Stimulated activated naive CD4-positive, alpha-beta T cell treated with Interleukin-2 at 50 U/mL for 16 hours (primary cell): ENCODE data around the gene ARHGAP22.

Experiments used
- DNase-seq: peaks from one replicate; lab custom pipeline; 2025; lab: John Stamatoyannopoulos, UW

ARHGAP22 gene

DNA sequence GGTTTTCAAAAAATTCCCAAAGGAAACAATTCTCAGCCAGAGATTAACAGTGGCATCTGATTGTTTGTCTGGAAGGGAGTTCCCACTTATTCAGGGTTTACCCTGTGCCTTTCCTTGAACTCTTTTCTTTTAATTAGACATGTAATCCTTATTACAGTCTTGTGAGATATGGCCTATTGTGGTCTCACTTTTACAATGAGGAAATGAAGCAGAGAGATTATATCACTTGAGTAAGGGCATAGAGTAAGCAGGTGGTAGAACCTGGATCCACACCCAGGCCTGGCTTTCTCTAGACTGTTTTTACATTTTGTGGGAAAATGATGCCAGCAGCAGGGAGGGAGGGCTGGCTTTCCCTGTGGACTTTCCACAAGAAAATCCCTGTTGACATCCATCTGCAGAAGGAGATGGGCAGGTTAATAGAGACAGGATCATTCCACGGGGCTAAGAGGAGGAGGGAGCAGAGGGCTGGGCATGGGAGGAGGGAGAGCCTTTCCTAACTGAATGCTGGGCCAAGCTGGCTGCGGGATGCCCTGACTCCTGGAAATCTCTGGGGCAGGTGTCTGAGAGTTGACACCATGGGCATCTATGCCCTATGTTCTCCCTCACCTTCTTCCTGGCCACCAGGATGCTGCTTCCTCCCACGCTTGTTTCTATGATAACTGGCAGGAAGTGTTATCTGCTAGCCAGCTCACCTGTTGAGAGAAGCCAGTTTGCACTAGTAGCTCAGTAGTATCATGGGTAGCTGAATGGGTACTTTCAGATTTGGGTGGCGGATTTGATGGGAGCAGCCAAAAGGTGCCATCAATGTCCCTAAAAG is 28.7 kb upstream of the ARHGAP22 start:
- DNase-seq: no peak

DNA sequence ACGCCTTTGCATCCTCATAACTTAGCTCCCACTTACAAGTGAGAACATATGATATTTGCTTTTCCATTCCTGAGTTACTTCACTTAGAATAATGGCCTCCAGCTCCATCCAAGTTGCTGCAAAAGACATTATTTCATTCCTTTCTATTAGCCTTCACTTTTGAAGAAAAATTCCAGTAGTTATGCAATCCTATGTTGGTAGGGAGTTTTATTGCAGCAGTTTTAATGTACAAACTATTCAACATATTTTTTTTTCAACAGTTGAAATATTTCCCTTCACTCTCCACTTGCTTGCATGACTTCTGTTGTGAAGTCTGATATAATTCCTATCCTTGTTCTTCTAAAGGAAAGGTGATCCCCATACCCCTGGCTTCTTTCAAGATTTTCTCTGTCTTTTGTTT is 27.3 kb upstream of the ARHGAP22 start:
- DNase-seq: no peak

DNA sequence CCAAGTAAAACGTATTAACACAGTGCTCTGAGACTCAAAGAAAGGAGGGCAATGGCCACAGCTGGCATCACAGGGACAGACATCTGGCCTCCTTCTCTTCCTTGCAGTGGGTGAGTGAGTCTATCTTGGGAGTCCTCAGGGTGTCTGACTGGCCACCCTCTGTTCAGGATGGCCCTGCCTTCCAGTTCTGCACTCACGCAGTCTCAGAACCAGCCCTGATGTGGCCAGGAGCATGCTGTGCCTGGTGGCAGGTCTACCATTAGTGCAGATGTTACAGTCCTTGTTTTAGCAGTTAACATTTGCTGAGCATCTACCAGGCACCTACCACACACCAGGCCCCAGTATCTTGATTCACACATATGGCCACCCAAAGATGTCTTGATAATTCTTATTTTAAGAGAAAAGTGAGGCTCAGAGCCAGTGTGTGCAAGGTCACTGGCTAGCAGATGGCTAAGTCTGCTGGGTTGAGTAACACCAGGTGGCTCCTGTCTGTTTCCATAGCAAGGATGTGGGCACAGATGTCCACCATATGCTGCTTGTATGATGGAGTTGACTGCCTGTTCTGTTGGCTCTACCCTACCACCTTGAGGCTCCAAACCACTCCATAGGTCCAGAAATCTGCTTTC is 23.2 kb upstream of the ARHGAP22 start:
- DNase-seq: no peak

DNA sequence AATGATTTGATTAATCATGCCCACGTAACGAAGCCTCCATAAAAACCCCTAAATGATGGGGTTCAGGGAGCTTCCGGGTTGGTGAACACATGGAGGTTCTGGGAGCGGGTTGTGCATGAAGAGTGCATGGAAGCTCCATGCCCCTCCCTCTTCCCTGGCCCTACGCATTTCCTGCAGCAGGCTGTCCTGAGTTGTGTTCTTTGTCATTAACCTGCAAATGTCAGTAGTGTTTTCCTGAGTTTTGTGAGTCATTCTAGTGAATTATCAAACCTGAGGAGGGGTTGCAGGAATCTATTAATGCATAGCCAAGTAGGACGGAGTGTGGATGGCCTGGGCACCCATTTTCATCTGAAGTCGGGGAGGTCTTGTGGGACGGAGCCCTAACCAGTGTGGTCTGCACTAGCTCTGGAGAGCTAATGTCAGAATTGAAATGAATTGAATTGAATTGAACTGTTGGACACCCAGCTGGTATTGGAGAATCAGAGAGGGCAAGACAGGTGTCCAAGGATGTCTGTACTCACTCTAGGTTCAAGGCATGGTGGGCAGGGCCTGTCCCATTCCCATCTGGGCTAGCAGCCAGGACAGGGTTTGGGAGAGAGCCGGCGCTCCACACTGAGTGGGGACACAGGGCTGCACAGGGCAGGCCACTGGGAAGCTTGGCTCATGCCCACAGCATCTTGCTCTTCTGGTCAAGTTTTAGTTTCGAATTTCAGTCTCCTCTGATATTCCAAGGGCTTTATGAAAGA is 22.3 kb upstream of the ARHGAP22 start:
- DNase-seq: no peak

DNA sequence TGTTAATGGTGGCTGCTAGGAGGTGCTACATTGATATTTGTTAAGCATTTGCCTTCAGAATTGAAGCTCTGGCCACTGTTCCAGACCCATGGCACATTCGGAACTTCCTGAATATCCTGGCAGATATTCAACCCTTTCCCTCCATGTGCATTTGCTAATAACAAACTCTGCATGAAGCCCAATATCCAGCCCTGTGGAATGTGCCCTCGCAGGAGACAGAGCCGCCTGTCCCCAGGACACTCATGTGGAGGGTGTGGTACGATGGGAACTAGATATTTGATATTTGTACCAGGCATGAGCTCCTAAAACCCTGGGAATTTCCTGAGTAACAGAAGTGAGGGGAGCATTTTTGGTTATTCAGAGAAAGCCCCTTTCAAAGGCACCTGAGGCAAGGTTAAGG is 21.6 kb upstream of the ARHGAP22 start:
- no peak for DNase-seq

DNA sequence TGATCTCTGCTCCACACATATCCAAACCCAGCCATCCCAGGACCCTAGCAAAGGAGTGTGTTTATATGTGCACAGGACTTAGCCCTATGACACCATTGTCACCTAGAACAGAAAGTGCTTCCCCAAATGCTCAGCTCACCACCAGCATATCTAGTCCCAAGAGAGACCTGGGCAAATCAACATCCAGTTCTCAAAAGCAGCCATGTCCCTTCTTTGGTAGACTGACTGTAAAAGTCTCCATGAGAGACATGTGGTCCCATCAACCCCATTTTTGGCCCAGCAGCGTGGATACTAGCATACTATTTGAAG is 20.9 kb upstream of the ARHGAP22 start:
- DNase-seq: no peak

DNA sequence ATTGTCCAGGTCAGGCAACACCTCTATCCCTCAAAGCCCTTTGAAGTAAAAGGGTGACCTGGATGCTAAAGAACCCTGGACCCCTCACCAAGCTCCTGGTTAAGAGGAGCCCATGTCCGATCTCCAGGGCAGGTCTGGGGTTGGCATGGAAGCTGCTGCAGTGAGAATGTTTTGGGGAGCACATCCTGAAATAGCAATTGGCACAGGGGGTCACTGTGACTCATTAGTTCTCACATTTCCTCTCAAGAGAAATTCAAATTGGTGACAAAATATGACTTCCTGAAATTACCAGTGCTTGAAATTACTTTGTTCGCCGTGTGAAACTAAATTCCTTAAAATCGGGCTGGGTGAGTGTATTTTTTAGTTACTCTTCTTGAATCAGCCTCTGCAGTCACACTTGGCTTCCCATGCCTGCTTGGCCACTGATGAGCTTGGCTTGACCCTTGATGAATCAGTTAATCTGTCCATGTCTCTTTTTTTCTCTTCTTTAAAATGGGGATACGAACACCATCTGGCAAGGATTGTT is 18.8 kb upstream of the ARHGAP22 start:
- no peak for DNase-seq

DNA sequence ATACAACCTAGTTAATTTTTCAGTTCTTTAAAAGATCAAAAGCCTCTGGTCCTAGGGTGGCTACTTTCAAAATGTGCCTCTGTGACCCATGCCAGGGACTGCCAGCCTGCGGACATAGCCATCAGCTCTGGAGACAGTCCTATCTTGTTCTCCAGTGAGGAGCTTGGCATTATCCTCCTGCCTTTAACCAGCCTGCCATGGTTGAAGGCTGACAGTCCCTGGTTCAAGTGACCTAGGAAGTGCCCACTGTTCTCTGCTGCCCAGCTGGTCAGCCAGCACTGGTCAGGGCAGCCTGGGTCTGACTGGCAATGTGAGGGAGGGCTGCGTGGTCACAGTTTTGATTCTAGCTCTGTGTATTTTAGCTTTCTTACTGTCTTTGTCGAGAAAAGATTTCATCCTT is 18.1 kb upstream of the ARHGAP22 start:
- DNase-seq: no peak

DNA sequence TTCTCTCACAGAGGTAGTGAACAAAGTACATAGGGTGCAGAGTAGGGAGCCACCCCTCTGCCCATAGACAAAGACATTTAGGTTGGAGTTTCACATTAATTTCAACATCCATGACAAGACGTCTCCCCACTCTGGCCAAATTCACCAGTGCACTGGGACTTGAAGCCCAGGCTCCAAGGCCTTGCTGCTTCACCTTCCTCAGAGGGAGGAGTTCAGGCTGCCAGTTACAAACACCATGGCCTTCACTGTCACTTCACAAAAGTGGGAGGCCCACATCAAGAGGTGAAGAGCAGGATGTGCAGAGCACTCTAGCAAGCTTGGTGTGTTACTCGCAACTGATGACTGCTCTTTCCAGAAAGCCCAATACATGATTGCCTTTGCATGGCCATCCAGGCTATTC is 15.8 kb upstream of the ARHGAP22 start:
- DNase-seq: no peak

DNA sequence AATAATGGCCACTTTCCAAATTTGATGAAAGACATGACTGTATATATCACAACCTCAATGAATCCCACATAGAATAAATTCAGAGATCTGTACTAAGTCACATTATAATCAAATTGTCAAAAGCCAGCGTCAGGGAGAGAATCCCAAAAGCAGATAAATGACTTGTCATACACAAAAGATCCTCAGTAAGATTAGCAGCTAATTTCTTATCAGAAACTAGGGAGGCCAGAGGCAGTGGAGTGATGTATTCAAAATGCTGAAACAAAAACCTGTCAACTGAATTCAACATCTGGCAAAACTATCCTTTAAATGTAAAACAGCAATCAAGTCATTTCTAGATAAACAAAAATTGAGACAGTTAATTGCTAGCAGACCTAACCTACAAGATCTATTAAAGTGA is 11.6 kb upstream of the ARHGAP22 start:
- DNase-seq: no peak

DNA sequence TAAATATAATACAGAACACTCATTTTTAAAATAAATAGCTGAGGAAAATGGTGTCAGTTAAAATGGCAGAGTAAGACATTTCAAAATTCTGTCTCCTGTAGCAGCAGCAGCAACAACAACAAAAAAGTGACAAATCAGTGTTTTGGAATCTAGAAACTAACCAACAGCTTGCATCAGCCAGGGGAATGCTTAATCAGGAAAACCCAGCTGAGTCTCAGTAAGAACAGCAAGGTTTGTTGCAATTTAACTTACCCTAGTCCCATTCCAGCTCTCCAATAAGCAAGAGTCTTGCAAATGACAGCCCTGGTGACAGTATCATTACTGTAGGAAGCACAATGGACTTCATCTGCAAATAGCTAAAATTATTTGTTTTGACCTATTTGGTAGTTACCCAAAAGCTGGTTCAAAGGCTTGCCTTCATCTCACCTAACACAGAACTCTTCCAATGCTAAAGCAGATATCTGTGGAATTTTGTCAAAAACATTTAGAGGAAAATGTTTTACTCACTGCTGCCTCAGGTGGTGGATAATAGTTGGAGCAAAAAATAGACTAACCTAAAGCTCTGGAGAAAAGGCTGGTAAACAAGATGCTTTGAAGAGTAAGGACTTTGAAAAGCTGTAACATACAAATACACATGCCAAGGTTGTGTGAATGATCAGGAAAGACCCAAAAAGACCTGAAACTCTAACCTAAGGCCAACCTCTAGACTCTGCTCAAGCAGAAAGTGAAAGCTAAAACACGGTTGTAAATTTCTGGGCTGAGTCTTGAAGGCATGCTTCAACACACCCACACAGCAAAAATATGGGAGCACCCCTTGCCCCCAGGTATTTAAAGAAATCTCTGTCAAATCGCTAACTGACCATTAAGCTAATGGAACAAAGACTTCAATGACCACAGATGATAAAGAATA is 9.9 kb upstream of the ARHGAP22 start:
- DNase-seq: no peak

DNA sequence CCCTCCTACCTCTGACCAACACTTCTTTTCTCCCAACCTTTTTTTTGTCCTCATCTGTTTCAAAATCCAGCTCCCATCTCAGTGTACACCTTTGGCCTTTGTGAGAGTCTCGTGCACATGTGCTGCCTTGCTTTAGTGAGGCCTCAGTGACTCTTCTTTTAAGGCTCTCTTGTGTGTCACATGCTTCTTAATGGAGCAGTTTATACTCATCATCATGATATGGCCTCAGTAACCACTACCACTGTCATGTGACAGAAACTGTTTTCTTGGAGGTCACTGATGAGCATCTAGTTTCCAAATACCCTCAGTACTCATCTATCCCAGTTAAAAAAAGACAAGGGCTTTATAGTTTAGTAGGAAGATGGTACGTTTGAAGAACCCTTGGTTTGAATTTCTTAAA is 8.1 kb upstream of the ARHGAP22 start:
- no peak for DNase-seq

DNA sequence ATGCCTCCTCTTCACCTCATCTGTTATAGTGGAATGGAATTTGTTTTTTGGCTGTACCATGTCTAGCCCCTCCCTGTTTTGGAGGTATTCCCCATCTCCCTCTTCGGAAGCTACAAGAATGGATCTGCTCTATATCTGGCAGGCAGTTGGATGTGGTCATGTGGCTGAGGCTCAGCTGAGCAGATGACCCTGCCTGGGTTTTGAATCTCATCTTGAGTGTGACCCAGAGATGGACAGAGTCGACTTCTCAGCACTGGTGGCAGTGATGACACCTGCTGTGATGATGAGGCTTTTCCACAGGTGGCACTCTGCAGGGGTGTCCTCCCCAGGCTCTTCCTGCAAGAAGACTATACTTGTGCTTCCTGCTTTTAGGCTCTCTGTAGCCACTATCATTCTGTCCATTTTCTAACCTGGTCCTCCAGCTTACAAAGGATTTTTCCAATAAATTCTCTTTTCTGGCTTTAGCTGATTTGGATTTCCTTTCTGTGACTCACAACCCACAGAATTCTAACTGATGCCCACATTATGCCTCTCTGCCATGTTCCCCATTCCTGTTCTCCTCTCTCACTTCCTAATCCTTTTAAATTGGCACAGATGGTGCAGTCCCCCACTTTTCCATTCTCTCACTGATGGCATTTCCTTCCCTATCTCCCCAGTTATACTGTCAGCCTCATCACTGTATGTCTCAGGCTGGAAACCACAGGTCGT is 7.5 kb upstream of the ARHGAP22 start:
- no peak for DNase-seq

DNA sequence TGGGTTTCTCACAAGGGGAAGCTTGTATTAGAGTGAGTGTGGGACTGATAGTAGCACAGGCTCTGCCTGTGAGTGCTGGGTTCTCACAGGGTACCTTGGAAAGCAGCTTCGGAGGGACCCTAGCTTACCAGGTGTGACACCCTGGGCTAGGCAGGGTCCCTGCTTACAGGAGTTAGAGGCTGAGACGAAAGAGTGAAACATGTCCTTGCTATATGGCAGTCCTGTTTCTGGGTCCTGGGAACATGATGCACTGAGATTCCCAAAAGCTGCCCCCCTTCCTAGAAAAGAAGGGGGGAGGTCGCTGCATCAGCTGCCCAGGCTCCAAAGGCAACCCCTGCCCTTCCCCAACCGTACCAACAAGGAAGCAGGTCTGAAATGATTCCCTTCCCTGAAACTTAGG is 6.3 kb upstream of the ARHGAP22 start:
- no peak for DNase-seq

DNA sequence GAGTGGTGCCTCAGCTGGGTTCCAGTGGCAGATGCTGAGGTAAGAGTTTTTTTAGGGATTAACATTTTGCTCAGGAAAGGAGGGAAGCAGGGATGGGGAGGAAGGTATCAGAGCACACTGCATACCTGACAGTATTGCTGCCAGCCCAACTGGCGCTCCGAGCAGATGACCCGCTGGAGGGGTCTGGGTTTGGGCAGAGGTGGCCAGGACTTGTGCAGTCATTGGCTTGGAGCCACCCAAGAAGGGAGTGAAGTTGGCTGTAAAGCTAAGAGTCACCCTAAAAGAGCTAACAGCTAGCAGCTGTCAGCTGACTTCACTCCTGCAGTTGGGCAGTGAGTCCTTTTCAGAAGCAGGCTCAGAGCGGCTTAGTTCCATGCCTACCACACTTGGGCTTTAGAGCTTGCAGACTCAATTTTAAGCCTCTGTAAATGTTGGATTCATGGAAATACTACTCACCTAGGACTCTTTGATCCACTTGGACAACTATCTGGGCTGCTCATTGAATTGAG is 5.8 kb upstream of the ARHGAP22 start:
- DNase-seq: no peak

DNA sequence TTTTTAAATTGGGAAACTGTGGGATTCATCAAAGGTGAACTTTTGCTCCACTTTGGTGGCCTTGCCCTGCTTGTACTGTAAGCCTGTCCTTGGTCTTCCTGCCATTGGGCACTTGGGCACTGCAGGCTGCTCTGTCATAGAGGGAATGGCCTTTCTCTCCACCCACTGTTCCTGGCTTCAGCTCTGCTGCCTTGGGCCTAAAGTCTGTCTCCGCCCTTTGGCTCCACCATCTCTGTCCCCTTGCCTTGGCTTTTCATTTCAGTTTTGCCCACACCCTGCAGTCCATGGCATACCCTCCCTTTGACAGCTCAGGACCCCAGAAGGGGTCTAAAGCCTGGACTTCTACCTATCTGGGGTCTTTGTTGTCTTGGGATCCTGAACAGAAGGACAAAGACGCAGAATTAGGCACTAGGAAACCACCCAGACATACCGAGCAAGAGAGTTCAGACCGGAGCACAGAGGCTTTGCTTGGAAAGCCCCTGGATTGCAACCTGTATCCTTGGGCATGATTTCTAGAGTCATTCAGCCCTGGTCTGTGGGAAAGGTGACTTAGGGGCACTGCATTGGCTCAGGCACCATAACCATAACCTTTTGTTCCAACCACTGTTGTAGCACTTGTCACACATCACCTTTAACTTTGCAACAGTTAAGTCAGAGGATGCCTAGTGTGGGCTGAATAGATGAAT is 5.2 kb upstream of the ARHGAP22 start:
- no peak for DNase-seq

DNA sequence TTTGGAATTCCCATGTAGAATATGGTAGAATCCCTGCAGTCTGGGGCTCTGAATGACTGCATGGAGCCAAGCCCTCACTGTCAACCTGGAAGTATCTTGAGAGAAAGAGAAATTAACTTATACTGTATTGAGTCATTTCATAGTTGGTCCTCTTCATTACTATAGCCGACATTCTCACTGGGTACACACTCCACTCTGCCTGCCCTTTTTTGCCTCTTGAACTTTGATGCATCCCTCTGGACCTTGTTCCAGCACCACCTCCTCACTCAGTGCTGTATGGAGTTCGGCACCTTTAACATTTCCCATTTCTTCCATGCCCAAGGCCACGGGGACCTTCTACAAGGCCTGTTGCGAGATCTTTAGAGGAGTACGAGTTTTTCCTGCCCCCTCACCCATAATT is 4.6 kb upstream of the ARHGAP22 start:
- DNase-seq: no peak

DNA sequence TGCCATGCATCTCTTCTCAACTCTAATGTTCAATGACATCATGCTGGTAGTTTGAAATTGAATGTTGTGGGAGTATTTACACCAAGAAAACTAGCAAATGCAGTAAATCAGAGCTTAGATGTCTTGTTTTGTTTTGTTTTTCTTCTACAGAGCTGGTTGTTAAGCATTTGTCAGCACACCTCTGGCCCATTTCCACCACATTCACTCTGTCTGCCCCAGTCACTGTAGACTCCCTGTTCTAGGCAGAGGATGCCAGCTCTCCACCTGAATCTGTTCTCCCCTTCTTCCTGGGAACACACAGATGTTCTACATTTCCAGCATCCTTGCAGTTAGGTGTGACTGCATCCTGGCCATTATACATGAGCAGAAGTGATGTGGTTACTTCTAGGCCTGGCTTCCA is 4.1 kb upstream of the ARHGAP22 start:
- DNase-seq: no peak

DNA sequence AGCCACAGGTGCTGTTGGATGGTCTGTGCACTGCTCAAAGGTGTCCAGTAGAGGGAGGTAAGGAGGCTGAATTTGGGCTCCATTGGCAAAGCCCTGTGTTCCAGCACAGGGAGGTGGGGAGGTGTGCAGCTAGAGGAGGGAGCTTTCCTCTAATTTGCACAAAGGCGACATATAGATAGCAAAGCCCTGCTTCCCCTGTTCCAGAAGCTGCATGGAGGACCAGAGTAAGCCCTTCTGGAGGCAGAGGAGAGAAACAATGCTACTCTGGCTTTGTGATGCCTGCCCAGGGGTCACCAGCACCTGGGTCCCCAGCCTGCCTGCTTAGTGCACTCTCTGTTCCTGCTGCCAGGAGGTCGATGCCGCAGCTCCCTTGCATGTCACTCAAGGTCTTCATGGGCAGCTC is 3.4 kb upstream of the ARHGAP22 start:
- no peak for DNase-seq
